Measurements from ENCODE around the gene CMC1.
"Not testable (repeated sequence)": the region's sequence is repeated elsewhere in the genome, so short reads cannot be mapped to it uniquely, and the experiment has no call there.

Gene CMC1, protein sequence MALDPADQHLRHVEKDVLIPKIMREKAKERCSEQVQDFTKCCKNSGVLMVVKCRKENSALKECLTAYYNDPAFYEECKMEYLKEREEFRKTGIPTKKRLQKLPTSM

DNA sequence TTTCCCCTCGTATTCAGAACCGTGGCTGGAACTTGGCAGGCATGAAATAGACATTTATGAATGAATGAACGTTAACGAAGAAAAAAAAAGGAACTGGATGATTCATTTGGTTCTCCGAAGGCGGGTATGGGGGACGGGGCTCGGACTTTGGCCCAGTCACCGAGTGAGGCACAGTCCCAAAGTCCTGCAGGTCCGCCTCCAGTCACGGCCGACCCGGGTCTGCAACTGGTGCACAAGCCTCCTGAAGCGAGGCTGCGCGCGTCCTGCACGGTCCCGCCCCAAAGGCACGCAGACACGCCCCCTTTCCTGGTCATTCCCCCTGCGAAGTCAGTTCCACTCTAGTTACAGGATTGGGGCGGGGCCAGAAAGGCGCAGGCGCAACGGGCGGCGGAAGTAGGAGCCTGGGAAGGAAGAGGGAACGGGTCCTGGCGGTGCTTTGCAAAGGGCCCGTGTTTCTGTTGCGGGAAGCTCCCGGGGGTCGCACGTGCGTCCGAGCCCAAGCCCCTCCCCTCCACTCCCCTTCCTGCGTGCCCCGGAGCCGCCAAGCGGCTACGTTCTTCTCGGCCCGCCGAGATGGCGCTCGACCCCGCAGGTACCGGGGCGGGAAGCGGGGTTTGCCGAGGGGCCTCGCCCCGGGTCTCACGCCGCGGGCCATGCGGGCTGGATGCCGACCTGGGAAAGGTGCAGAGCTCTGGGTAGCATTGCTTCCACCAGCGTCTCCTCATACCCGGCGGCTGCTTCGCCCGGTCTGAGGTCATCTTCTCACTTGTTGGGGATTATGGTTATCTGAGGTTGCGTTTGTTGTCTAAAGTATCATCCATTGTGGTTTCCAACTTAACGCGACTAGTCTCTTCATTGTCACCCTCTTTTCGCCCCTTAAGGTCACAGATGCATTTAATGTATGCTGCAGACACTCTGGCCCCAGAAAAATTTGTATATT lies at the start of gene CMC1:
Gene CMC1 (plus strand): TSS at position 399 of the 940 bp plus-strand sequence. CDS start 175 bp downstream, at position 574.
- DNase-seq (ENCODE audit: low read depth) = peak; percentile 96
- TF ChIP-seq, protein P1, sequence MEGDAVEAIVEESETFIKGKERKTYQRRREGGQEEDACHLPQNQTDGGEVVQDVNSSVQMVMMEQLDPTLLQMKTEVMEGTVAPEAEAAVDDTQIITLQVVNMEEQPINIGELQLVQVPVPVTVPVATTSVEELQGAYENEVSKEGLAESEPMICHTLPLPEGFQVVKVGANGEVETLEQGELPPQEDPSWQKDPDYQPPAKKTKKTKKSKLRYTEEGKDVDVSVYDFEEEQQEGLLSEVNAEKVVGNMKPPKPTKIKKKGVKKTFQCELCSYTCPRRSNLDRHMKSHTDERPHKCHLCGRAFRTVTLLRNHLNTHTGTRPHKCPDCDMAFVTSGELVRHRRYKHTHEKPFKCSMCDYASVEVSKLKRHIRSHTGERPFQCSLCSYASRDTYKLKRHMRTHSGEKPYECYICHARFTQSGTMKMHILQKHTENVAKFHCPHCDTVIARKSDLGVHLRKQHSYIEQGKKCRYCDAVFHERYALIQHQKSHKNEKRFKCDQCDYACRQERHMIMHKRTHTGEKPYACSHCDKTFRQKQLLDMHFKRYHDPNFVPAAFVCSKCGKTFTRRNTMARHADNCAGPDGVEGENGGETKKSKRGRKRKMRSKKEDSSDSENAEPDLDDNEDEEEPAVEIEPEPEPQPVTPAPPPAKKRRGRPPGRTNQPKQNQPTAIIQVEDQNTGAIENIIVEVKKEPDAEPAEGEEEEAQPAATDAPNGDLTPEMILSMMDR (conservative IDR thresholded peaks at IDR 0.05; ENCODE audit: low read length) = no peak

DNA sequence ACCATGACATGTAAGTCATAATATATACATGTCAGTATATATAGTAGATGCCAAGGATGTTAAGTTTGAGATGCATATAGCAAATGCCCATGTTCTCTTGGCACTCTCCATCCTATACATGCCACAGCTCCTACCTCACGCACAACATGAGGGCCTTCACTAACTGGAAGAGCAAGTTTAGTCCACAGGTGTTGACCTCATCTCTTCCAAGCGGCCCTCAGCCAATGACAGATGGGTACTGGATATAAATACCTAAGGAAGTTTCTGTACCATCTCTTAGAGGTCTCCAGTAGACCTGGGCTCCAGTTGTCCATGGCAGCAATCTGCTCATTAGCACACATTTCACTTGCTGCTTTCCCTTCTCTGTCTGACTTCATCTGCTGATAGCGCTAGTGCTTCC lies 43.3 kb upstream of the CMC1 start:
- no peak overlapping the region for H3K4me3 ChIP-seq (ENCODE audit: low read length)
- no peak for DNase-seq (ENCODE audit: low read depth)
- TF ChIP-seq, protein P1 (conservative IDR thresholded peaks at IDR 0.05; ENCODE audit: low read length) = no peak

More for the DNA sequence above, at the start of gene CMC1:
- peak within 1 kb of the TSS; percentile 87 for H3K4me3 ChIP-seq (ENCODE audit: low read length)

DNA sequence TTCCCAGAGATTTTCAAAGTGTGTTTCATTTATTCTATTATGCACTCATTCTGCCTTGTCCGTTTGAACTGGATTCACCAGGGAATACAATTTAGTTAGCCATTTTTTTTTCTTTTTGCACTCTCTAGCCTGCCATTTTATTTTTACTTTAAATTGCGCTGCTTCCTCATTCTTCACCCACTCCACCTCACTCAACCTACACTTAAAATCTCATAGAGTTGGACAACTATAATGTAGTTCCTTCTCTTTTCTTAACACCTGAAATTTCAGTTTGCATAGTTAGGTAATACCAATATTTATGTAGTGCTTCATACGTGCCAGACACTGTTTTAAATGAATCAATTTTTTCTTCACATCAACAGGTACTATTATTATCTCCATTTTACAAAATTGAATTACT lies 42.4 kb upstream of the CMC1 start:
- H3K4me3 ChIP-seq (ENCODE audit: low read length) = no peak overlapping the region
- no peak for DNase-seq (ENCODE audit: low read depth)
- TF ChIP-seq, protein P1 (conservative IDR thresholded peaks at IDR 0.05; ENCODE audit: low read length) = no peak

DNA sequence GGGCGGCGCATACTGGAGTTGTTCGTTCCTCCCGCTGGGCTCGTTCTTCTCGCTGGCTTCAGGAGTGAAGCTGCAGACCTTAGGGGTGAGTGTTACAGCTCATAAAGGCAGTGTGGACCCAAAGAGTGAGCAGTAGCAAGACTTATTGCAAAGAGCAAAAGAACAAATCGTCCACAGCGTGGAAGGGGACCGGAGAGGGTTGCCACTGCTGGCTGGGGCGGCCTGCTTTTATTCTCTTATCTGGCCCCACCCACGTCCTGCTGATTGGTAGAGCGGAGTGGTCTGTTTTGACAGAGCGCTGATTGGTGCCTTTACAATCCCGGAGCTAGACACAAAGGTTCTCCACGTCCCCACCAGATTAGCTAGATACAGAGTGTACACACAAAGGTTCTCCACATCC lies 41.8 kb upstream of the CMC1 start:
- not testable (repeated sequence) for DNase-seq (ENCODE audit: low read depth); H3K4me3 ChIP-seq (ENCODE audit: low read length)

DNA sequence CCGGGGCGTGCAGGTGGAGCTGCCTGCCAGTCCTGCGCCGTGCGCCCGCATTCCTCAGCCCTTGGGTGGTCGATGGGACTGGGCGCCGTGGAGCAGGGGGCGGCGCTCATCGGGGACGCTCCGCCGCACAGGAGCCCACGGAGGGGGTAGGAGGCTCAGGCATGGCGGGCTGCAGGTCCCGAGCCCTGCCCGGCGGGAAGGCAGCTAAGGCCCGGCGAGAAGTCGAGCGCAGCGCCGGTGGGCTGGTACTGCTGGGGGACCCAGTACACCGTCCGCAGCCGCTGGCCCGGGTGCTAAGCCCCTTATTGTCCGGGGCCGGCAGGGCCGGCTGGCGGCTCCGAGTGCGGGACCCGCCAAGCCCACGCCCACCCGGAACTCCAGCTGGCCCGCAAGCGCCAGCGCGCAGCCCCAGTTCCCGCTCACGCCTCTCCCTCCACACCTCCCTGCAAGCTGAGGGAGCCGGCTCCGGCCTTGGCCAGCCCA lies 41.0 kb upstream of the CMC1 start:
- DNase-seq (ENCODE audit: low read depth) = not testable (repeated sequence)

DNA sequence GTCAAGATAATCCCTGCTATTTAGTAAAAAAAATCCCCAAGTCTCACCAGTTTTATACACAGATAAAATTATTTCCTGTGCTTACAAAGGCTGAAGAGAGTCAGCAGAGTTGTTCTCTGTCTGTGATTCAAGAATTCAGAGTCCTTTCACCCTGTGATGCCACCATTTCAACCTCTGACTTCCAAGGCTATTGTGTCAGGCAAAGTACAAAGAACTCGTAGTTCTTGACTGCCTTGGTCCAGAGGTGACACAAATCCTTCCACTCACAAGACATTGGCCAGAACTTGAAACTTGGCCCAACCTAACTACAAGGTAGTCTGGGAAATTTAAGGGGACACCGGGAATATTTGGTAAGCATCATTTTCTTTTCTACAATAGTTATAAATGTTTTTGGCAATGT lies 34.9 kb upstream of the CMC1 start:
- H3K4me3 ChIP-seq (ENCODE audit: low read length) = no peak overlapping the region
- no peak for DNase-seq (ENCODE audit: low read depth)
- TF ChIP-seq, protein P1 (conservative IDR thresholded peaks at IDR 0.05; ENCODE audit: low read length) = no peak

More for the DNA sequence above, 41.0 kb upstream of the CMC1 start:
- H3K4me3 ChIP-seq (ENCODE audit: low read length) = not testable (repeated sequence)

DNA sequence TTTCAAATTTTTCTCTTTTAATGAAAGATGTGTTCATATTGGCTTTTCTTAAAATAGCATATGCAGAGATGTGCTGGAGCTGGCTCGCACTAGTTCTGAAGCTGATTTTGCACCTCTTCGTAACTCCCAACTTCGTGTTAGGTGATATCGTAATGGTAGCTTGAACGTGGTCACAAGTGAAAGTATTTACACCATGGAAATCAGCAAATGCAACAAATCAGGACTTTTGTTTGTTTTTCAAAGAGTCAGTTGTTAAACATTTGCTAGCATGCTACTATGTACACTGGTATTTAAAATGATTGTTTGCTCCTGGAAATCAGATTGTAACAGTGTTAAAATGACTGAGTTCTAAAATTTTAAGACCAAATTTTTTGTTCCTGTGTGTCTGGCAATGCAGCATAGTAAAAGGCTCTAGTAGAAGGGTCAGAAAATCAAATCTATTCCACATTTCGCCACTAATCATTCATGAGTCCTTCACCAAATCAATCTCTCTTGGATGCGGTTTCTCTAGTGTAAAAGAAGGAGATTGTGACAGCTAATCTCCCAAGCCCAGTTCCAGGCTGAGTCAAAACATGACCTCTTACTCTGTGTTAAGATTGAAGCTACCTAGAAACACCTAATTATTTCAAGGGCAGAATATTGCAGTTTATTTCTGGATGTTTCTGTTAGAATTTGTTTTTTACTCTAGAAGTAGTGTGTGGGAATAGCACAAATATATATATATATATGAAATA lies 34.3 kb upstream of the CMC1 start:
- no peak for DNase-seq (ENCODE audit: low read depth)
- H3K4me3 ChIP-seq (ENCODE audit: low read length) = no peak overlapping the region
- TF ChIP-seq, protein P1 (conservative IDR thresholded peaks at IDR 0.05; ENCODE audit: low read length) = no peak
